ENCODE results near the gene FNIP1. TPM values are rescaled to one million over a fixed set of nuclear protein-coding genes. Genes with fewer than 3 reads are reported as not detected.

The FNIP1 gene
- polyA plus RNA-seq, 1 of the 3 experiments (the other 2 are of a cell fraction) = 2.4 TPM

DNA sequence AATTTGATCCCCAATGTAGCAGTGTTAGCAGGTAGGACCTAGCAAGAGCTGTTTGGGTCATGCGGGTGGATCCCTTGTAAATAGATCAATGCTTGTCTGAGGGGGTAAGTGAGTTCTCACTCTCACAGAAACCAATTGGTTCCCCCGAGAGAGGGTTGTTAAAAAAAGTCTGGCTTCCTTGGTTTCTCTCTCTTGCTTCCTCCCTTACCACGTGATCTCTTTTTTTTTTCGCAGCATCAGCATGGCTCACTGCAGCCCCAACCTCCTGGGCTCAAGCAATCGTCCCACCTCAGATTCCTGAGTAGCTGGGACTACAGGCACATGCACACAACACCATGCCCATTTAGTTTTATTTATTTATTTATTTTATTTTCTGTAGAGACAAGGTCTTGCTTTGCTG is 188.2 kb downstream of the FNIP1 start:
- no peak overlapping the region for H3K27ac ChIP-seq (ENCODE audit: low read depth in 2 of 2, low read length in 1 of 2)
- H3K4me3 ChIP-seq (ENCODE audit: low read depth in 2 of 2, low read length in 1 of 2) = no peak overlapping the region

More for the DNA sequence above, 188.2 kb downstream of the FNIP1 start:
- TF ChIP-seq JUND (IDR thresholded peaks at IDR 0.05) (no peak), TCF12 (IDR thresholded peaks at IDR 0.05) (no peak), FOXM1 (IDR thresholded peaks at IDR 0.05; ENCODE audit: low read depth) (no peak), ELF1 (IDR thresholded peaks at IDR 0.05) (no peak), GABPA (IDR thresholded peaks at IDR 0.05; ENCODE audit: low read depth) (no peak), CHD2 (IDR thresholded peaks at IDR 0.05; ENCODE audit: low read length, partially characterized antibody) (no peak), NFIC (IDR thresholded peaks at IDR 0.05; ENCODE audit: borderline replicate concordance) (no peak), MXI1 (IDR thresholded peaks at IDR 0.05; ENCODE audit: low read depth, low read length) (no peak), RFX5 (IDR thresholded peaks at IDR 0.05; ENCODE audit: low read length) (no peak), TEAD4 (IDR thresholded peaks at IDR 0.05; ENCODE audit: borderline replicate concordance, insufficient read depth) (no peak), MEF2A (IDR thresholded peaks at IDR 0.05; ENCODE audit: borderline replicate concordance, low read depth) (no peak)
- TF ChIP-seq, protein P1, sequence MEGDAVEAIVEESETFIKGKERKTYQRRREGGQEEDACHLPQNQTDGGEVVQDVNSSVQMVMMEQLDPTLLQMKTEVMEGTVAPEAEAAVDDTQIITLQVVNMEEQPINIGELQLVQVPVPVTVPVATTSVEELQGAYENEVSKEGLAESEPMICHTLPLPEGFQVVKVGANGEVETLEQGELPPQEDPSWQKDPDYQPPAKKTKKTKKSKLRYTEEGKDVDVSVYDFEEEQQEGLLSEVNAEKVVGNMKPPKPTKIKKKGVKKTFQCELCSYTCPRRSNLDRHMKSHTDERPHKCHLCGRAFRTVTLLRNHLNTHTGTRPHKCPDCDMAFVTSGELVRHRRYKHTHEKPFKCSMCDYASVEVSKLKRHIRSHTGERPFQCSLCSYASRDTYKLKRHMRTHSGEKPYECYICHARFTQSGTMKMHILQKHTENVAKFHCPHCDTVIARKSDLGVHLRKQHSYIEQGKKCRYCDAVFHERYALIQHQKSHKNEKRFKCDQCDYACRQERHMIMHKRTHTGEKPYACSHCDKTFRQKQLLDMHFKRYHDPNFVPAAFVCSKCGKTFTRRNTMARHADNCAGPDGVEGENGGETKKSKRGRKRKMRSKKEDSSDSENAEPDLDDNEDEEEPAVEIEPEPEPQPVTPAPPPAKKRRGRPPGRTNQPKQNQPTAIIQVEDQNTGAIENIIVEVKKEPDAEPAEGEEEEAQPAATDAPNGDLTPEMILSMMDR (IDR thresholded peaks at IDR 0.05) = no peak
- TF ChIP-seq, protein P2, sequence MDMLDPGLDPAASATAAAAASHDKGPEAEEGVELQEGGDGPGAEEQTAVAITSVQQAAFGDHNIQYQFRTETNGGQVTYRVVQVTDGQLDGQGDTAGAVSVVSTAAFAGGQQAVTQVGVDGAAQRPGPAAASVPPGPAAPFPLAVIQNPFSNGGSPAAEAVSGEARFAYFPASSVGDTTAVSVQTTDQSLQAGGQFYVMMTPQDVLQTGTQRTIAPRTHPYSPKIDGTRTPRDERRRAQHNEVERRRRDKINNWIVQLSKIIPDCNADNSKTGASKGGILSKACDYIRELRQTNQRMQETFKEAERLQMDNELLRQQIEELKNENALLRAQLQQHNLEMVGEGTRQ (IDR thresholded peaks at IDR 0.05; ENCODE audit: borderline replicate concordance, low read depth, low read length) = no peak
- TF ChIP-seq, protein P3, sequence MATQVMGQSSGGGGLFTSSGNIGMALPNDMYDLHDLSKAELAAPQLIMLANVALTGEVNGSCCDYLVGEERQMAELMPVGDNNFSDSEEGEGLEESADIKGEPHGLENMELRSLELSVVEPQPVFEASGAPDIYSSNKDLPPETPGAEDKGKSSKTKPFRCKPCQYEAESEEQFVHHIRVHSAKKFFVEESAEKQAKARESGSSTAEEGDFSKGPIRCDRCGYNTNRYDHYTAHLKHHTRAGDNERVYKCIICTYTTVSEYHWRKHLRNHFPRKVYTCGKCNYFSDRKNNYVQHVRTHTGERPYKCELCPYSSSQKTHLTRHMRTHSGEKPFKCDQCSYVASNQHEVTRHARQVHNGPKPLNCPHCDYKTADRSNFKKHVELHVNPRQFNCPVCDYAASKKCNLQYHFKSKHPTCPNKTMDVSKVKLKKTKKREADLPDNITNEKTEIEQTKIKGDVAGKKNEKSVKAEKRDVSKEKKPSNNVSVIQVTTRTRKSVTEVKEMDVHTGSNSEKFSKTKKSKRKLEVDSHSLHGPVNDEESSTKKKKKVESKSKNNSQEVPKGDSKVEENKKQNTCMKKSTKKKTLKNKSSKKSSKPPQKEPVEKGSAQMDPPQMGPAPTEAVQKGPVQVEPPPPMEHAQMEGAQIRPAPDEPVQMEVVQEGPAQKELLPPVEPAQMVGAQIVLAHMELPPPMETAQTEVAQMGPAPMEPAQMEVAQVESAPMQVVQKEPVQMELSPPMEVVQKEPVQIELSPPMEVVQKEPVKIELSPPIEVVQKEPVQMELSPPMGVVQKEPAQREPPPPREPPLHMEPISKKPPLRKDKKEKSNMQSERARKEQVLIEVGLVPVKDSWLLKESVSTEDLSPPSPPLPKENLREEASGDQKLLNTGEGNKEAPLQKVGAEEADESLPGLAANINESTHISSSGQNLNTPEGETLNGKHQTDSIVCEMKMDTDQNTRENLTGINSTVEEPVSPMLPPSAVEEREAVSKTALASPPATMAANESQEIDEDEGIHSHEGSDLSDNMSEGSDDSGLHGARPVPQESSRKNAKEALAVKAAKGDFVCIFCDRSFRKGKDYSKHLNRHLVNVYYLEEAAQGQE (IDR thresholded peaks at IDR 0.05; ENCODE audit: low read depth, low read length) = no peak
- TF ChIP-seq, protein P4, sequence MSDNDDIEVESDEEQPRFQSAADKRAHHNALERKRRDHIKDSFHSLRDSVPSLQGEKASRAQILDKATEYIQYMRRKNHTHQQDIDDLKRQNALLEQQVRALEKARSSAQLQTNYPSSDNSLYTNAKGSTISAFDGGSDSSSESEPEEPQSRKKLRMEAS (IDR thresholded peaks at IDR 0.05; ENCODE audit: low read depth) = no peak
- TF ChIP-seq, protein P5, sequence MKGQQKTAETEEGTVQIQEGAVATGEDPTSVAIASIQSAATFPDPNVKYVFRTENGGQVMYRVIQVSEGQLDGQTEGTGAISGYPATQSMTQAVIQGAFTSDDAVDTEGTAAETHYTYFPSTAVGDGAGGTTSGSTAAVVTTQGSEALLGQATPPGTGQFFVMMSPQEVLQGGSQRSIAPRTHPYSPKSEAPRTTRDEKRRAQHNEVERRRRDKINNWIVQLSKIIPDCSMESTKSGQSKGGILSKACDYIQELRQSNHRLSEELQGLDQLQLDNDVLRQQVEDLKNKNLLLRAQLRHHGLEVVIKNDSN (IDR thresholded peaks at IDR 0.05; ENCODE audit: borderline replicate concordance, low read depth) = no peak
- TF ChIP-seq, protein P6, sequence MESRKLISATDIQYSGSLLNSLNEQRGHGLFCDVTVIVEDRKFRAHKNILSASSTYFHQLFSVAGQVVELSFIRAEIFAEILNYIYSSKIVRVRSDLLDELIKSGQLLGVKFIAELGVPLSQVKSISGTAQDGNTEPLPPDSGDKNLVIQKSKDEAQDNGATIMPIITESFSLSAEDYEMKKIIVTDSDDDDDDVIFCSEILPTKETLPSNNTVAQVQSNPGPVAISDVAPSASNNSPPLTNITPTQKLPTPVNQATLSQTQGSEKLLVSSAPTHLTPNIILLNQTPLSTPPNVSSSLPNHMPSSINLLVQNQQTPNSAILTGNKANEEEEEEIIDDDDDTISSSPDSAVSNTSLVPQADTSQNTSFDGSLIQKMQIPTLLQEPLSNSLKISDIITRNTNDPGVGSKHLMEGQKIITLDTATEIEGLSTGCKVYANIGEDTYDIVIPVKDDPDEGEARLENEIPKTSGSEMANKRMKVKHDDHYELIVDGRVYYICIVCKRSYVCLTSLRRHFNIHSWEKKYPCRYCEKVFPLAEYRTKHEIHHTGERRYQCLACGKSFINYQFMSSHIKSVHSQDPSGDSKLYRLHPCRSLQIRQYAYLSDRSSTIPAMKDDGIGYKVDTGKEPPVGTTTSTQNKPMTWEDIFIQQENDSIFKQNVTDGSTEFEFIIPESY (IDR thresholded peaks at IDR 0.05; ENCODE audit: borderline replicate concordance, low read depth) = no peak
- TF ChIP-seq, protein P7, sequence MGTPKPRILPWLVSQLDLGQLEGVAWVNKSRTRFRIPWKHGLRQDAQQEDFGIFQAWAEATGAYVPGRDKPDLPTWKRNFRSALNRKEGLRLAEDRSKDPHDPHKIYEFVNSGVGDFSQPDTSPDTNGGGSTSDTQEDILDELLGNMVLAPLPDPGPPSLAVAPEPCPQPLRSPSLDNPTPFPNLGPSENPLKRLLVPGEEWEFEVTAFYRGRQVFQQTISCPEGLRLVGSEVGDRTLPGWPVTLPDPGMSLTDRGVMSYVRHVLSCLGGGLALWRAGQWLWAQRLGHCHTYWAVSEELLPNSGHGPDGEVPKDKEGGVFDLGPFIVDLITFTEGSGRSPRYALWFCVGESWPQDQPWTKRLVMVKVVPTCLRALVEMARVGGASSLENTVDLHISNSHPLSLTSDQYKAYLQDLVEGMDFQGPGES (IDR thresholded peaks at IDR 0.05; ENCODE audit: low read depth, low read length) = no peak
- TF ChIP-seq, protein P8, sequence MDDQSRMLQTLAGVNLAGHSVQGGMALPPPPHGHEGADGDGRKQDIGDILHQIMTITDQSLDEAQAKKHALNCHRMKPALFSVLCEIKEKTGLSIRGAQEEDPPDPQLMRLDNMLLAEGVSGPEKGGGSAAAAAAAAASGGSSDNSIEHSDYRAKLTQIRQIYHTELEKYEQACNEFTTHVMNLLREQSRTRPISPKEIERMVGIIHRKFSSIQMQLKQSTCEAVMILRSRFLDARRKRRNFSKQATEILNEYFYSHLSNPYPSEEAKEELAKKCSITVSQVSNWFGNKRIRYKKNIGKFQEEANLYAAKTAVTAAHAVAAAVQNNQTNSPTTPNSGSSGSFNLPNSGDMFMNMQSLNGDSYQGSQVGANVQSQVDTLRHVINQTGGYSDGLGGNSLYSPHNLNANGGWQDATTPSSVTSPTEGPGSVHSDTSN (IDR thresholded peaks at IDR 0.05) = no peak
- Histone ChIP-seq H3K79me2 (ENCODE audit: insufficient read depth) (peaks cover 84% of the 10 kb centered on the region), H4K20me1 (ENCODE audit: insufficient read depth) (no peaks in the 10 kb centered on the region), H3K27me3 (ENCODE audit: insufficient read depth) (no peaks in the 10 kb centered on the region), H2AFZ (ENCODE audit: low read depth) (no peak overlapping the region), H3F3A (replicated peaks; ENCODE audit: insufficient read depth) (peaks cover 20% of the 10 kb centered on the region), H3K36me3 (replicated peaks in 1 of 2; ENCODE audit: control insufficient read depth in 1 of 2, insufficient read depth in 2 of 2, low read length in 1 of 2) (peaks cover 0 to 2% of the 10 kb centered on the region in 2 experiments), H3K9ac (no peak overlapping the region), H3K9me3 (no peaks in the 10 kb centered on the region), H3K9me2 (no peaks in the 10 kb centered on the region), H3K4me2 (no peak overlapping the region), H3K4me1 (ENCODE audit: control insufficient read depth in 1 of 2, insufficient read depth in 2 of 2, low read depth in 1 of 2, low read length in 1 of 2) (peaks cover 0 to 6% of the 10 kb centered on the region in 2 experiments; a peak in 1 of 4 replicates)
- CTCF ChIA-PET = interaction anchor here (0.7 to 1.2 kb wide), 2 partner anchors 19 to 484 kb away, joined by 3 to 6 read pairs; no protein-coding TSS in a partner anchor
- 97% methylated on average over 5 of the region's 5 CpGs for WGBS (ENCODE audit: low lambda C conversion rate)
- POLR2A ChIA-PET = no interaction called here
- DNase-seq = no peak
